ENCODE results near the gene NCAPD2.
"Not testable (repeated sequence)": the region's sequence is repeated elsewhere in the genome, so short reads cannot be mapped to it uniquely, and the experiment has no call there.

Gene NCAPD2

GRCh38 chr12:6548966-6549683, 55.2 kb downstream of the NCAPD2 start:
- DNase-seq (ENCODE audit: low read depth in 2 of 2, low spot score in 1 of 2), result no peak

- DNase-seq (ENCODE audit: low read depth in 2 of 2, low spot score in 1 of 2), result no peak
These were observed 55.8 kb downstream of the NCAPD2 start for GRCh38 chr12:6549684-6550151.

GRCh38 chr12:6550294-6551062, 56.6 kb downstream of the NCAPD2 start:
- no peak for DNase-seq (ENCODE audit: low read depth in 2 of 2, low spot score in 1 of 2)

- DNase-seq (ENCODE audit: low read depth in 2 of 2, low spot score in 1 of 2), result no peak
These were observed 57.2 kb downstream of the NCAPD2 start for GRCh38 chr12:6551063-6551461.

- DNase-seq (ENCODE audit: low read depth in 2 of 2, low spot score in 1 of 2), result no peak
These were observed 57.7 kb downstream of the NCAPD2 start for GRCh38 chr12:6551496-6552139.

- DNase-seq (ENCODE audit: low read depth in 2 of 2, low spot score in 1 of 2), result no peak
These were observed 58.2 kb downstream of the NCAPD2 start for GRCh38 chr12:6552140-6552551.

- DNase-seq (ENCODE audit: low read depth in 2 of 2, low spot score in 1 of 2), result no peak
These were observed 59.4 kb downstream of the NCAPD2 start for GRCh38 chr12:6553051-6553868.

- no peak for DNase-seq (ENCODE audit: low read depth in 2 of 2, low spot score in 1 of 2)
These were observed 60.5 kb downstream of the NCAPD2 start for GRCh38 chr12:6554168-6555017.

GRCh38 chr12:6555018-6555691, 61.3 kb downstream of the NCAPD2 start:
- DNase-seq (ENCODE audit: low read depth in 2 of 2, low spot score in 1 of 2), result no peak

GRCh38 chr12:6556496-6556817, 62.6 kb downstream of the NCAPD2 start:
- DNase-seq (ENCODE audit: low read depth in 2 of 2, low spot score in 1 of 2), result not testable (repeated sequence)

GRCh38 chr12:6556857-6557256, 63.0 kb downstream of the NCAPD2 start:
- DNase-seq (ENCODE audit: low read depth in 2 of 2, low spot score in 1 of 2), result no peak

GRCh38 chr12:6558014-6558760, 64.3 kb downstream of the NCAPD2 start:
- DNase-seq (ENCODE audit: low read depth in 2 of 2, low spot score in 1 of 2), result not testable (repeated sequence)

GRCh38 chr12:6559500-6559899, 65.6 kb downstream of the NCAPD2 start:
- DNase-seq (ENCODE audit: low read depth in 2 of 2, low spot score in 1 of 2), result no peak

- no peak for DNase-seq (ENCODE audit: low read depth in 2 of 2, low spot score in 1 of 2)
These were observed 66.8 kb downstream of the NCAPD2 start for GRCh38 chr12:6560501-6561205.

- no peak for DNase-seq (ENCODE audit: low read depth in 2 of 2, low spot score in 1 of 2)
These were observed 69.0 kb downstream of the NCAPD2 start for GRCh38 chr12:6562881-6563280.

- DNase-seq (ENCODE audit: low read depth in 2 of 2, low spot score in 1 of 2), result peak; percentile 34 to 53
These were observed 69.6 kb downstream of the NCAPD2 start for GRCh38 chr12:6563448-6564050.

GRCh38 chr12:6567112-6567670, 73.3 kb downstream of the NCAPD2 start:
- no peak for DNase-seq (ENCODE audit: low read depth in 2 of 2, low spot score in 1 of 2)

GRCh38 chr12:6569312-6569711, 75.4 kb downstream of the NCAPD2 start:
- no peak for DNase-seq (ENCODE audit: low read depth in 2 of 2, low spot score in 1 of 2)

Measured in stimulated activated CD8-positive, alpha-beta memory T cell treated with anti-CD3 and anti-CD28 coated beads, Interleukin-4, amount 100 ng/mL, for 1 hour (primary cell).